OCI-M2 (cell line): ENCODE data around the gene APLP2.

Experiments
- DNase-seq: peaks from one replicate; lab custom pipeline; 2025; ENCODE audit not compliant: unreplicated experiment; lab: John Stamatoyannopoulos, UW

APLP2 gene

GRCh38 chr11:130054966-130055365 lies 14.7 kb upstream of the APLP2 start:
- DNase-seq, result no peak

- no peak for DNase-seq
Measured at GRCh38 chr11:130055617-130056016, 14.1 kb upstream of the APLP2 start.

- no peak for DNase-seq
Measured at GRCh38 chr11:130061017-130061416, 8.7 kb upstream of the APLP2 start.

- no peak for DNase-seq
Measured at GRCh38 chr11:130062026-130062425, 7.7 kb upstream of the APLP2 start.

GRCh38 chr11:130063451-130063850 lies 6.2 kb upstream of the APLP2 start:
- DNase-seq, result no peak

- DNase-seq, result no peak
Measured at GRCh38 chr11:130064596-130064995, 5.1 kb upstream of the APLP2 start.

GRCh38 chr11:130066338-130066737 lies 3.4 kb upstream of the APLP2 start:
- DNase-seq, result no peak

GRCh38 chr11:130068546-130068985 lies 1.1 kb upstream of the APLP2 start:
- no peak for DNase-seq

GRCh38 chr11:130068986-130069658 lies 572 bp upstream of the APLP2 start:
- no peak for DNase-seq

GRCh38 chr11:130070109-130070845 lies 583 bp downstream of the APLP2 start:
- DNase-seq, result no peak

GRCh38 chr11:130070846-130071200 lies 1.1 kb downstream of the APLP2 start:
- no peak for DNase-seq

- no peak for DNase-seq
Measured at GRCh38 chr11:130071211-130071712, 1.6 kb downstream of the APLP2 start.

- no peak for DNase-seq
Measured at GRCh38 chr11:130074736-130075135, 5.0 kb downstream of the APLP2 start.

- DNase-seq, result no peak
Measured at GRCh38 chr11:130076778-130077481, 7.2 kb downstream of the APLP2 start.

- DNase-seq, result no peak
Measured at GRCh38 chr11:130077671-130078070, 8.0 kb downstream of the APLP2 start.

GRCh38 chr11:130078080-130078479 lies 8.4 kb downstream of the APLP2 start:
- no peak for DNase-seq

- DNase-seq, result no peak
Measured at GRCh38 chr11:130085671-130086290, 16.1 kb downstream of the APLP2 start.

GRCh38 chr11:130086669-130087068 lies 17.0 kb downstream of the APLP2 start:
- no peak for DNase-seq

- no peak for DNase-seq
Measured at GRCh38 chr11:130087294-130087926, 17.7 kb downstream of the APLP2 start.

GRCh38 chr11:130088217-130088616 lies 18.5 kb downstream of the APLP2 start:
- no peak for DNase-seq
